ENCODE measurements around the gene ARID3B.

GRCh38 chr15:74589826-74590225 lies 48.8 kb downstream of the ARID3B start:
- TF ChIP-seq CTCF (IDR thresholded peaks at IDR 0.05) (no peak), POLR2A (IDR thresholded peaks at IDR 0.05) (no peak), EP300 (IDR thresholded peaks at IDR 0.05) (no peak)

Data from tibial nerve (tissue), 4 donors.